ENCODE data around the gene HEATR9. TPM values are rescaled to one million over a fixed set of nuclear protein-coding genes. Genes with fewer than 3 reads are reported as not detected.

HEATR9 gene
- total and polyA plus RNA-seq, 2 of the 13 experiments (the other 11 are each of a cell fraction or from before 2014, with no cell fraction given), result not detected

DNA sequence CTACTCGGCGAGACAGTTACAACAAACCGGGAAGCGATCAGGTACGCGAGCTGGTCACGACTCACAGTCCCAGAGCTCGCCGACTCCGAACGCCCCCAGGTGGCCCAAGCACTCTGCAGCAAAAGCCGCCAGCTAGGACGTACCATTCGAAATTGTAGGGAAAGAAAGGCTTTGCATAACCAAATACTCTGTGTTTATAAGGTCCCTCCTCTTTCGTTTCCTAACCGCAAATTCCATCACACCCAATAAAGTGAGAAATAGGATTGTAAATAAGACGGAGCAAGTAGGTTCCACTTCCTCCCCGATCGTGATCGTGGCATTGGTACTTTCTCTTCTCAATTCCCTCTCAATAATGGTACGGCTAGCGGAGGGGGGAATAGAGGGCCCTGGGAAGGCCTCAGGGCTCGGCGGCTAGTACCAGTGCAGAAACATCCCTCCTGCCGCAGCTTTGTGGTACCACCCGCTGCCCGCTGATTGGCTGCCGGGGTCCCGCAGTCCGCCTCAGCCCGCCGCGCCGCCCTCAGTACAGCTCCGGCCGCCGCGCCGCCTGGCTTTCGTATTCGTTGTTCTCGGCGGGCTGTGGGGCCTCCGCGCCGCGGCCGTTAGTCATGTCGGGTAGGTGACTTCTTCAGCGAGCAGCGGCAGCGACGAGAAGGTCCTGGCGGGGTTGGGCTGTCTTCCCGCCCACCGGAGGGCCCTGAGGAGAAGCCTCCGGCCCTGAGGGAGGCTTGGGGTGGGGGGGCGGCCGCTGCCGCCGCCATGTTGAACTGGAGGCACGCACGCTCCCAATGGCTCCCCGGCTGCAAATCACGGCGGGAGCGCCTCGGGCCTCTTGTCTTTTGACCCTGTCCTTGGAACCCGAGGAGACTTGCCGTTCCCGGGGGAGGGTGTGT is 59.5 kb downstream of the HEATR9 start, which contains the start of gene TAF15 (continued):
- TF ChIP-seq, protein P1, sequence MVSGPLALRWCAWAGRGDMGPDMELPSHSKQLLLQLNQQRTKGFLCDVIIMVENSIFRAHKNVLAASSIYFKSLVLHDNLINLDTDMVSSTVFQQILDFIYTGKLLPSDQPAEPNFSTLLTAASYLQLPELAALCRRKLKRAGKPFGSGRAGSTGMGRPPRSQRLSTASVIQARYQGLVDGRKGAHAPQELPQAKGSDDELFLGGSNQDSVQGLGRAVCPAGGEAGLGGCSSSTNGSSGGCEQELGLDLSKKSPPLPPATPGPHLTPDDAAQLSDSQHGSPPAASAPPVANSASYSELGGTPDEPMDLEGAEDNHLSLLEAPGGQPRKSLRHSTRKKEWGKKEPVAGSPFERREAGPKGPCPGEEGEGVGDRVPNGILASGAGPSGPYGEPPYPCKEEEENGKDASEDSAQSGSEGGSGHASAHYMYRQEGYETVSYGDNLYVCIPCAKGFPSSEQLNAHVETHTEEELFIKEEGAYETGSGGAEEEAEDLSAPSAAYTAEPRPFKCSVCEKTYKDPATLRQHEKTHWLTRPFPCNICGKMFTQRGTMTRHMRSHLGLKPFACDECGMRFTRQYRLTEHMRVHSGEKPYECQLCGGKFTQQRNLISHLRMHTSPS (CRISPR knock-in tag; IDR thresholded peaks at IDR 0.05; ENCODE audit: low read depth), result no peak
- peak; percentile 71 for TF ChIP-seq GABPB1 (CRISPR knock-in tag; IDR thresholded peaks at IDR 0.05)
- TF ChIP-seq, protein P2, sequence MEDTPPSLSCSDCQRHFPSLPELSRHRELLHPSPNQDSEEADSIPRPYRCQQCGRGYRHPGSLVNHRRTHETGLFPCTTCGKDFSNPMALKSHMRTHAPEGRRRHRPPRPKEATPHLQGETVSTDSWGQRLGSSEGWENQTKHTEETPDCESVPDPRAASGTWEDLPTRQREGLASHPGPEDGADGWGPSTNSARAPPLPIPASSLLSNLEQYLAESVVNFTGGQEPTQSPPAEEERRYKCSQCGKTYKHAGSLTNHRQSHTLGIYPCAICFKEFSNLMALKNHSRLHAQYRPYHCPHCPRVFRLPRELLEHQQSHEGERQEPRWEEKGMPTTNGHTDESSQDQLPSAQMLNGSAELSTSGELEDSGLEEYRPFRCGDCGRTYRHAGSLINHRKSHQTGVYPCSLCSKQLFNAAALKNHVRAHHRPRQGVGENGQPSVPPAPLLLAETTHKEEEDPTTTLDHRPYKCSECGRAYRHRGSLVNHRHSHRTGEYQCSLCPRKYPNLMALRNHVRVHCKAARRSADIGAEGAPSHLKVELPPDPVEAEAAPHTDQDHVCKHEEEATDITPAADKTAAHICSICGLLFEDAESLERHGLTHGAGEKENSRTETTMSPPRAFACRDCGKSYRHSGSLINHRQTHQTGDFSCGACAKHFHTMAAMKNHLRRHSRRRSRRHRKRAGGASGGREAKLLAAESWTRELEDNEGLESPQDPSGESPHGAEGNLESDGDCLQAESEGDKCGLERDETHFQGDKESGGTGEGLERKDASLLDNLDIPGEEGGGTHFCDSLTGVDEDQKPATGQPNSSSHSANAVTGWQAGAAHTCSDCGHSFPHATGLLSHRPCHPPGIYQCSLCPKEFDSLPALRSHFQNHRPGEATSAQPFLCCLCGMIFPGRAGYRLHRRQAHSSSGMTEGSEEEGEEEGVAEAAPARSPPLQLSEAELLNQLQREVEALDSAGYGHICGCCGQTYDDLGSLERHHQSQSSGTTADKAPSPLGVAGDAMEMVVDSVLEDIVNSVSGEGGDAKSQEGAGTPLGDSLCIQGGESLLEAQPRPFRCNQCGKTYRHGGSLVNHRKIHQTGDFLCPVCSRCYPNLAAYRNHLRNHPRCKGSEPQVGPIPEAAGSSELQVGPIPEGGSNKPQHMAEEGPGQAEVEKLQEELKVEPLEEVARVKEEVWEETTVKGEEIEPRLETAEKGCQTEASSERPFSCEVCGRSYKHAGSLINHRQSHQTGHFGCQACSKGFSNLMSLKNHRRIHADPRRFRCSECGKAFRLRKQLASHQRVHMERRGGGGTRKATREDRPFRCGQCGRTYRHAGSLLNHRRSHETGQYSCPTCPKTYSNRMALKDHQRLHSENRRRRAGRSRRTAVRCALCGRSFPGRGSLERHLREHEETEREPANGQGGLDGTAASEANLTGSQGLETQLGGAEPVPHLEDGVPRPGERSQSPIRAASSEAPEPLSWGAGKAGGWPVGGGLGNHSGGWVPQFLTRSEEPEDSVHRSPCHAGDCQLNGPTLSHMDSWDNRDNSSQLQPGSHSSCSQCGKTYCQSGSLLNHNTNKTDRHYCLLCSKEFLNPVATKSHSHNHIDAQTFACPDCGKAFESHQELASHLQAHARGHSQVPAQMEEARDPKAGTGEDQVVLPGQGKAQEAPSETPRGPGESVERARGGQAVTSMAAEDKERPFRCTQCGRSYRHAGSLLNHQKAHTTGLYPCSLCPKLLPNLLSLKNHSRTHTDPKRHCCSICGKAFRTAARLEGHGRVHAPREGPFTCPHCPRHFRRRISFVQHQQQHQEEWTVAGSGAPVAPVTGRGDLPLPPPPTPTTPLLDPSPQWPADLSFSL (CRISPR knock-in tag; IDR thresholded peaks at IDR 0.05), result no peak
- 0 out of 2 replicates have a peak, but pooled peaks have one; percentile 51 for TF ChIP-seq POLR2AphosphoS2 (IDR thresholded peaks at IDR 0.05; ENCODE audit: low read depth, low read length)
- TF ChIP-seq ZFP1 (CRISPR knock-in tag; IDR thresholded peaks at IDR 0.05), result peak; percentile 82; the same call in 1 of the 2 replicates
- TF ChIP-seq ZNF230 (CRISPR knock-in tag; IDR thresholded peaks at IDR 0.05), result peak; percentile 69; the same call in 1 of the 2 replicates
- no peak for TF ChIP-seq ZNF496 (CRISPR knock-in tag; IDR thresholded peaks at IDR 0.05; ENCODE audit: insufficient replicate concordance)
- TF ChIP-seq, protein P3, sequence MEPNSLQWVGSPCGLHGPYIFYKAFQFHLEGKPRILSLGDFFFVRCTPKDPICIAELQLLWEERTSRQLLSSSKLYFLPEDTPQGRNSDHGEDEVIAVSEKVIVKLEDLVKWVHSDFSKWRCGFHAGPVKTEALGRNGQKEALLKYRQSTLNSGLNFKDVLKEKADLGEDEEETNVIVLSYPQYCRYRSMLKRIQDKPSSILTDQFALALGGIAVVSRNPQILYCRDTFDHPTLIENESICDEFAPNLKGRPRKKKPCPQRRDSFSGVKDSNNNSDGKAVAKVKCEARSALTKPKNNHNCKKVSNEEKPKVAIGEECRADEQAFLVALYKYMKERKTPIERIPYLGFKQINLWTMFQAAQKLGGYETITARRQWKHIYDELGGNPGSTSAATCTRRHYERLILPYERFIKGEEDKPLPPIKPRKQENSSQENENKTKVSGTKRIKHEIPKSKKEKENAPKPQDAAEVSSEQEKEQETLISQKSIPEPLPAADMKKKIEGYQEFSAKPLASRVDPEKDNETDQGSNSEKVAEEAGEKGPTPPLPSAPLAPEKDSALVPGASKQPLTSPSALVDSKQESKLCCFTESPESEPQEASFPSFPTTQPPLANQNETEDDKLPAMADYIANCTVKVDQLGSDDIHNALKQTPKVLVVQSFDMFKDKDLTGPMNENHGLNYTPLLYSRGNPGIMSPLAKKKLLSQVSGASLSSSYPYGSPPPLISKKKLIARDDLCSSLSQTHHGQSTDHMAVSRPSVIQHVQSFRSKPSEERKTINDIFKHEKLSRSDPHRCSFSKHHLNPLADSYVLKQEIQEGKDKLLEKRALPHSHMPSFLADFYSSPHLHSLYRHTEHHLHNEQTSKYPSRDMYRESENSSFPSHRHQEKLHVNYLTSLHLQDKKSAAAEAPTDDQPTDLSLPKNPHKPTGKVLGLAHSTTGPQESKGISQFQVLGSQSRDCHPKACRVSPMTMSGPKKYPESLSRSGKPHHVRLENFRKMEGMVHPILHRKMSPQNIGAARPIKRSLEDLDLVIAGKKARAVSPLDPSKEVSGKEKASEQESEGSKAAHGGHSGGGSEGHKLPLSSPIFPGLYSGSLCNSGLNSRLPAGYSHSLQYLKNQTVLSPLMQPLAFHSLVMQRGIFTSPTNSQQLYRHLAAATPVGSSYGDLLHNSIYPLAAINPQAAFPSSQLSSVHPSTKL (CRISPR knock-in tag; IDR thresholded peaks at IDR 0.05), result peak; percentile 55
- TF ChIP-seq MLLT10 (CRISPR knock-in tag; IDR thresholded peaks at IDR 0.05), result no peak
- no peak for TF ChIP-seq SNAPC2 (CRISPR knock-in tag; IDR thresholded peaks at IDR 0.05)
- TF ChIP-seq ZNF432 (CRISPR knock-in tag; IDR thresholded peaks at IDR 0.05; ENCODE audit: borderline replicate concordance), result no peak
- TF ChIP-seq RNF2 (conservative IDR thresholded peaks at IDR 0.05; ENCODE audit: low read depth), result no peak; the same call in none of the 2 replicates
- TF ChIP-seq DMAP1 (CRISPR knock-in tag; IDR thresholded peaks at IDR 0.05), result peak; percentile 91
- no peak for TF ChIP-seq GTF3A (CRISPR knock-in tag; conservative IDR thresholded peaks at IDR 0.05)
- TF ChIP-seq HOXA3 (CRISPR knock-in tag; IDR thresholded peaks at IDR 0.05), result peak; percentile 66; the same call in 1 of the 2 replicates
- no peak; the same call in 1 of the 2 replicates for TF ChIP-seq RBAK (CRISPR knock-in tag; IDR thresholded peaks at IDR 0.05)
- no peak for TF ChIP-seq GZF1 (CRISPR knock-in tag; IDR thresholded peaks at IDR 0.05)
- no peak for TF ChIP-seq ZSCAN20 (CRISPR knock-in tag; IDR thresholded peaks at IDR 0.05; ENCODE audit: borderline replicate concordance)

Data from HepG2 (cell line).